Upper lobe of left lung (tissue), 4 donors: ENCODE data around the gene NRP1.

Source experiments
- POLR2A ChIP-seq, 4 donors: fragments of 450-650 bp; IDR thresholded peaks; one replicate each; pipeline ENCODE4 v1.5.1; 2016 to 2017; ENCODE audit warnings: antibody characterized with exemption in 4 of 4, mild to moderate bottlenecking in 2 of 4
- POLR2AphosphoS5 ChIP-seq, 2 donors: sonication (generic); formaldehyde crosslinking; IDR thresholded peaks; one replicate each; pipeline ENCODE4 v1.5.1; 2017; ENCODE audit warnings: antibody characterized with exemption in 2 of 2
- TF ChIP-seq, protein P1 (sequence below), 6 experiments: fragments of 450-650 bp in 4 of 6; fragments of 200-600 bp in 2 of 6; sonication (generic) in 2 of 6; IDR thresholded peaks; one replicate each; pipeline ENCODE4 v1.5.1; 2016 to 2019; ENCODE audit warnings: antibody characterized with exemption in 6 of 6

DNA sequence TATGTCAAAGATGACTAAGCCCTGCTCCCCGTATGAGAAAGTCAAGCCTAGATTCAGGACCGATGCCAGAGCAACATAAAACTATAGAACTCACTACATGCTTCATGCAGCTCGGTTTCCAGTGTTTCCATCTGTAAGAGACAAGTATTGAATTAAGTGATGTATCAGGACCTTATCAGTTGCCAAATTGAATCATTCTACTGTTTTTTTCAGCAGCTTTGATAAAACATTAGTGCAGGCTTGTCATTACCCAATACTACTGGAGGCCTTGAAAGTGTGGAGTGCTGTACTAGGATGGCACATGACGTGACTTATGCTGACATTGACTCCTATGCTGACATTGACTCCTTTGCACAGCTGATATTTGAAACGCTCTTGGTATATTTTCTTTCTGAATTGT lies 10.8 kb upstream of the NRP1 start:
- TF ChIP-seq, protein P1, sequence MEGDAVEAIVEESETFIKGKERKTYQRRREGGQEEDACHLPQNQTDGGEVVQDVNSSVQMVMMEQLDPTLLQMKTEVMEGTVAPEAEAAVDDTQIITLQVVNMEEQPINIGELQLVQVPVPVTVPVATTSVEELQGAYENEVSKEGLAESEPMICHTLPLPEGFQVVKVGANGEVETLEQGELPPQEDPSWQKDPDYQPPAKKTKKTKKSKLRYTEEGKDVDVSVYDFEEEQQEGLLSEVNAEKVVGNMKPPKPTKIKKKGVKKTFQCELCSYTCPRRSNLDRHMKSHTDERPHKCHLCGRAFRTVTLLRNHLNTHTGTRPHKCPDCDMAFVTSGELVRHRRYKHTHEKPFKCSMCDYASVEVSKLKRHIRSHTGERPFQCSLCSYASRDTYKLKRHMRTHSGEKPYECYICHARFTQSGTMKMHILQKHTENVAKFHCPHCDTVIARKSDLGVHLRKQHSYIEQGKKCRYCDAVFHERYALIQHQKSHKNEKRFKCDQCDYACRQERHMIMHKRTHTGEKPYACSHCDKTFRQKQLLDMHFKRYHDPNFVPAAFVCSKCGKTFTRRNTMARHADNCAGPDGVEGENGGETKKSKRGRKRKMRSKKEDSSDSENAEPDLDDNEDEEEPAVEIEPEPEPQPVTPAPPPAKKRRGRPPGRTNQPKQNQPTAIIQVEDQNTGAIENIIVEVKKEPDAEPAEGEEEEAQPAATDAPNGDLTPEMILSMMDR (IDR thresholded peaks at IDR 0.05): no peak
- no peak for TF ChIP-seq POLR2AphosphoS5 (IDR thresholded peaks at IDR 0.05)
- no peak for TF ChIP-seq POLR2A (IDR thresholded peaks at IDR 0.05)
